ENCODE results near the gene FBRSL1.

The FBRSL1 gene

DNA sequence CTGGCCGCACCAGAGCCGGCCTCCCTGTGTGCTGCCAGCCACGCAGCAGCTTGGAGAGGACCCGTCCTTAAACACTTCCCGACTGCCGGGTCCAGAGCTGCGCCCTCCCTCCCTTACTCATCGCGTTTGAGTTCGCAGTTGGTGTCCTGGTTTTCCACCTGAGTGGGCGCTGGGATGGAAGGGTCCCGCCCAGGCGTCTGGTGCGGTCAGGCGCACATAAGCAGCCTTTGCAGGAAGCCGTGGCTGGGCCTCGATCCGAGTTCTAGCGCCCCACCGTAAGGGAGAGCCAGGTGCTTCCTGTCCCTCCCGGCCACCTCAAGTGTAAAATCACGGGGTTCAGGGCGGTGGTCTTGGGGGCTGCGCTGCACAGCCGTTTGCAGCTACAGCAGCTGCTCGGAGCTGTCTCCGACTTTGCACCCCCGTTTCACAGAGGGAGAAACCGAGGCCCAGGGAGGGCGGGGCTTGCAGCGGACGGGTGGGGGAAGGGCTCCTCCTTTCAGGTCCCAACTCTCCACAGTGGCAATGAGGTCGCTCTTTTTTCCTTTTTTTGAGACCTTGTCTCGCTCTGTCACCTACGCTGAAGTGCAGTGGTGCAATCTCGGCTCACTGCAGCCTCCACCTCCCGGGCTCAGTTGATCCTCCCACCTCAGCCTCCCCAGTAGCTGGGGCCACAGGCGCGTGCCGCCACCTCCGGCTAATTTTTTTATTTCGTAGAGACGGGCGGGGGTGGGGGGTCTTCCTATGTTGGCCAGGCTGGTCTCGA, 69.1 kb downstream of the FBRSL1 start:
- DNase-seq (ENCODE audit: low spot score): no peak

- peak; percentile 35 for DNase-seq (ENCODE audit: low spot score)
Observed at GRCh38 chr12:132559652-132560363, 69.9 kb downstream of the FBRSL1 start.

GRCh38 chr12:132560364-132560613, 70.3 kb downstream of the FBRSL1 start:
- peak; percentile 10 for DNase-seq (ENCODE audit: low spot score)

GRCh38 chr12:132560614-132561426, 70.9 kb downstream of the FBRSL1 start:
- DNase-seq (ENCODE audit: low spot score): peak; percentile 83
